Endodermal cell (in vitro differentiated cells): ENCODE results near the gene PALLD. TPM values are rescaled to one million over a fixed set of nuclear protein-coding genes. Genes with fewer than 3 reads are reported as not detected.

Experiments used
- DNase-seq: peaks from one replicate; pipeline ENCODE4 v3.0.0-alpha.2; 2017
- H3K27ac ChIP-seq: 2 replicates; pipeline ENCODE4 v1.5.1; 2013; ENCODE audit warnings: mild to moderate bottlenecking, low read depth, low read length, moderate library complexity
- H3K27me3 ChIP-seq: 2 replicates; pipeline ENCODE4 v1.6.1; 2013; ENCODE audit warnings: mild to moderate bottlenecking, low read length, moderate library complexity; ENCODE audit not compliant: insufficient read depth, control insufficient read depth, poor library complexity, severe bottlenecking
- H3K36me3 ChIP-seq: 2 replicates; pipeline ENCODE4 v1.7.0; 2013; ENCODE audit warnings: mild to moderate bottlenecking, low read length, moderate library complexity; ENCODE audit not compliant: control insufficient read depth, insufficient read depth
- H3K4me1 ChIP-seq: one replicate; pipeline ENCODE4 v1.7.0; 2013; ENCODE audit warnings: low read length; ENCODE audit not compliant: control insufficient read depth, insufficient read depth
- H3K4me3 ChIP-seq: 2 replicates; pipeline ENCODE4 v1.5.1; 2013; ENCODE audit warnings: mild to moderate bottlenecking, low read length, moderate library complexity
- H3K9ac ChIP-seq: 2 replicates; pipeline ENCODE4 v1.6.1; 2013; ENCODE audit warnings: mild to moderate bottlenecking, low read length, moderate library complexity; ENCODE audit not compliant: poor library complexity, severe bottlenecking; ENCODE audit errors: extremely low read depth
- H3K9me3 ChIP-seq: 2 replicates; pipeline ENCODE4 v1.6.1; 2013; ENCODE audit warnings: mild to moderate bottlenecking, low read length, moderate library complexity; ENCODE audit not compliant: control insufficient read depth
- H3K27ac Mint-ChIP-seq: 2 replicates; pipeline ENCODE4 v1.8.0; 2020; ENCODE audit warnings: mixed read lengths
- H3K27me3 Mint-ChIP-seq: 2 replicates; pipeline ENCODE4 v1.8.0; 2021; ENCODE audit warnings: mild to moderate bottlenecking, mixed read lengths; ENCODE audit not compliant: insufficient read depth
- H3K36me3 Mint-ChIP-seq: 2 replicates; pipeline ENCODE4 v1.8.0; 2020; ENCODE audit warnings: low read depth, mixed read lengths
- H3K4me1 Mint-ChIP-seq: 2 replicates; pipeline ENCODE4 v1.8.0; 2020; ENCODE audit warnings: mixed read lengths
- H3K4me3 Mint-ChIP-seq: 2 replicates; pipeline ENCODE4 v1.8.0; 2020; ENCODE audit warnings: mild to moderate bottlenecking, moderate library complexity, mixed read lengths
- H3K9me3 Mint-ChIP-seq: 2 replicates; pipeline ENCODE4 v1.8.0; 2020; ENCODE audit warnings: mild to moderate bottlenecking, mixed read lengths
- whole genome bisulfite sequencing, 2 experiments: methylation state at CpG; one replicate each; pipeline versions ENCODE4 v1.1.5 to v1.1.7; 2013; ENCODE audit warnings: missing lambda C conversion rate in 2 of 2, mixed read lengths in 1 of 2; ENCODE audit not compliant: insufficient coverage in 1 of 2, insufficient read length in 1 of 2; 5-methylcytosine and 5-hydroxymethylcytosine counted together
- total RNA-seq, 2 donors: library from RNA; stranded (reverse); fragmentation: NEBNext Ultra II Directional in 1 of 2; extraction: Animal tissue kit (Norgen Biotek cat#: 25700) in 1 of 2; gene quantifications; 2 replicates in 1 of 2; 3 replicates in 1 of 2; pipeline ENCODE4 v1.2.1, GENCODE V29; 2021
- TF ChIP-seq, protein P1 (sequence below): fragments of 200-600 bp; sonication (generic); conservative IDR thresholded peaks from 2 replicates; pipeline ENCODE4 v1.5.0; 2021; ENCODE audit warnings: antibody characterized with exemption, mild to moderate bottlenecking

The PALLD gene
- total RNA-seq, 2 donors from 2014 or later, result 51.8 to 86.7 TPM

DNA sequence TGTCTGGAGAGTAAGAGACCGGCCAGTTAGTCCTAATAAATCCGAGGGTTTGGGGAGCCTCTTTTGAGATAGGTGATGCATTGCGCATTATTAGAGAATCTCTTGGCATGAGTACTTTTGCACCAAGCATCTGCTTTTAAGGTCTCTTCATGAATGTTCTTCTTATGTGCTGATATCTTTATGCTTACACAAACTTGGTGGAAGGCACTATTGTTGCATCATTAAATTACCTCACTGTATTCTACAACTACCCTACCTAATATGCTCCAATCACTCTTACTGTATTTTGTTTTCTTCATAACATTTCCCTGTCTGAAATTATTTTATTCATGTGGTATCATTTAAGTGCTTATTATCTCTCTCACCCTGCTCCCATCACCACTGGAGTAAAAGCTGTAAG, 151.6 kb downstream of the PALLD start:
- no peaks in the 10 kb centered on the region for H3K36me3 Mint-ChIP-seq
- no peak overlapping the region for H3K27ac Mint-ChIP-seq
- no peaks in the 10 kb centered on the region for H3K4me1 ChIP-seq
- no peaks in the 10 kb centered on the region for H3K36me3 ChIP-seq
- no peaks in the 10 kb centered on the region for H3K27me3 ChIP-seq
- H3K9me3 ChIP-seq, result no peaks in the 10 kb centered on the region
- H3K9ac ChIP-seq, result no peak overlapping the region
- no peaks in the 10 kb centered on the region for H3K9me3 Mint-ChIP-seq
- TF ChIP-seq, protein P1, sequence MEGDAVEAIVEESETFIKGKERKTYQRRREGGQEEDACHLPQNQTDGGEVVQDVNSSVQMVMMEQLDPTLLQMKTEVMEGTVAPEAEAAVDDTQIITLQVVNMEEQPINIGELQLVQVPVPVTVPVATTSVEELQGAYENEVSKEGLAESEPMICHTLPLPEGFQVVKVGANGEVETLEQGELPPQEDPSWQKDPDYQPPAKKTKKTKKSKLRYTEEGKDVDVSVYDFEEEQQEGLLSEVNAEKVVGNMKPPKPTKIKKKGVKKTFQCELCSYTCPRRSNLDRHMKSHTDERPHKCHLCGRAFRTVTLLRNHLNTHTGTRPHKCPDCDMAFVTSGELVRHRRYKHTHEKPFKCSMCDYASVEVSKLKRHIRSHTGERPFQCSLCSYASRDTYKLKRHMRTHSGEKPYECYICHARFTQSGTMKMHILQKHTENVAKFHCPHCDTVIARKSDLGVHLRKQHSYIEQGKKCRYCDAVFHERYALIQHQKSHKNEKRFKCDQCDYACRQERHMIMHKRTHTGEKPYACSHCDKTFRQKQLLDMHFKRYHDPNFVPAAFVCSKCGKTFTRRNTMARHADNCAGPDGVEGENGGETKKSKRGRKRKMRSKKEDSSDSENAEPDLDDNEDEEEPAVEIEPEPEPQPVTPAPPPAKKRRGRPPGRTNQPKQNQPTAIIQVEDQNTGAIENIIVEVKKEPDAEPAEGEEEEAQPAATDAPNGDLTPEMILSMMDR, result no peak
- H3K4me3 ChIP-seq, result no peak overlapping the region
- WGBS, 2 experiments, result 65 to 89% methylated on average over 2 to 3 of the region's 3 CpGs
- no peak overlapping the region for H3K4me3 Mint-ChIP-seq
- no peak for DNase-seq
- H3K27ac ChIP-seq, result no peak overlapping the region
- H3K4me1 Mint-ChIP-seq, result peaks cover 13% of the 10 kb centered on the region
- H3K27me3 Mint-ChIP-seq, result no peaks in the 10 kb centered on the region

DNA sequence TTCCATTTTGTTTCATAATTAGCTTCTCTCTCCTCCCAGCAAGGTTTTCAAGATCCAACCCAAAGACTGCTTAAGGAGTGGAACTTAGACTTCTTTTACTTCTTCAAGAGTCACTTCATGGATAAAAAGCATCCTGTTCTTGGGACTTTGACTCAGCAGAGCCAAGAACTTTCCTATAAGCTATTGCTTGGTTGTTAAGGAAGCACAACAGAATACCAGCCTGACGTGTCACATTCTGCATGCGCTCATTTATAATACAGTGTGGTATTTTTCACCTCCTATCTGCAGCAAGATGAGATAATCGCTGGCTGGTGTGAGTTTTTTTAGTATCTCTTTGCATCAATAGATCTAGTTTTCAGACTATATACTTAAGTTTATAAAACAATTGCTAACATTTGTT, 152.1 kb downstream of the PALLD start:
- no peak overlapping the region for H3K4me3 Mint-ChIP-seq
- DNase-seq, result no peak
- 95% methylated on average over 3 of the region's 3 CpGs; no CpG with 5 or more reads in 1 of the 2 experiments for WGBS, 2 experiments
- TF ChIP-seq, protein P1, result no peak
- no peaks in the 10 kb centered on the region for H3K36me3 Mint-ChIP-seq
- no peak overlapping the region for H3K27ac ChIP-seq
- no peaks in the 10 kb centered on the region for H3K36me3 ChIP-seq
- H3K9me3 ChIP-seq, result no peaks in the 10 kb centered on the region
- H3K9ac ChIP-seq, result no peak overlapping the region
- H3K4me3 ChIP-seq, result no peak overlapping the region
- no peak overlapping the region for H3K27ac Mint-ChIP-seq
- no peaks in the 10 kb centered on the region for H3K4me1 ChIP-seq
- no peaks in the 10 kb centered on the region for H3K27me3 ChIP-seq
- H3K9me3 Mint-ChIP-seq, result no peaks in the 10 kb centered on the region
- H3K4me1 Mint-ChIP-seq, result peaks cover 13% of the 10 kb centered on the region
- no peaks in the 10 kb centered on the region for H3K27me3 Mint-ChIP-seq

GRCh38 chr4:168651374-168651773, 154.5 kb downstream of the PALLD start:
- Histone ChIP-seq H3K4me3 (no peak overlapping the region), H3K9ac (no peak overlapping the region), H3K36me3 (no peaks in the 10 kb centered on the region), H3K27ac (no peak overlapping the region), H3K9me3 (no peaks in the 10 kb centered on the region), H3K27me3 (no peaks in the 10 kb centered on the region), H3K4me1 (no peaks in the 10 kb centered on the region)
- TF ChIP-seq, protein P1, result no peak
- no peaks in the 10 kb centered on the region for H3K27me3 Mint-ChIP-seq
- no peaks in the 10 kb centered on the region for H3K36me3 Mint-ChIP-seq
- DNase-seq, result no peak
- 72 to 80% methylated on average over 1 to 2 of the region's 2 CpGs for WGBS, 2 experiments
- peaks cover 13% of the 10 kb centered on the region for H3K4me1 Mint-ChIP-seq
- H3K4me3 Mint-ChIP-seq, result no peak overlapping the region
- no peaks in the 10 kb centered on the region for H3K9me3 Mint-ChIP-seq
- H3K27ac Mint-ChIP-seq, result no peak overlapping the region
